GM12892 (cell line): ENCODE data around the gene FRMPD4.

Experiments
- POLR2A ChIP-seq: IDR thresholded peaks from 2 replicates; pipeline ENCODE4 v1.6.1; 2011; ENCODE audit warnings: low read depth, low read length, control low read depth
- POLR2AphosphoS5 ChIP-seq: IDR thresholded peaks from 2 replicates; pipeline ENCODE4 v1.6.1; 2011; ENCODE audit warnings: low read depth, low read length, control low read depth
- TAF1 ChIP-seq: IDR thresholded peaks from 2 replicates; pipeline ENCODE4 v1.6.1; 2011; ENCODE audit warnings: low read depth, mild to moderate bottlenecking, control low read depth, low read length, borderline replicate concordance

- TF ChIP-seq POLR2A (no peak), TAF1 (no peak), POLR2AphosphoS5 (no peak)
These were observed 573.3 kb downstream of the FRMPD4 start for GRCh38 chrX:12711435-12712040.
